ENCODE measurements around the gene NPAS3.

NPAS3 gene

DNA sequence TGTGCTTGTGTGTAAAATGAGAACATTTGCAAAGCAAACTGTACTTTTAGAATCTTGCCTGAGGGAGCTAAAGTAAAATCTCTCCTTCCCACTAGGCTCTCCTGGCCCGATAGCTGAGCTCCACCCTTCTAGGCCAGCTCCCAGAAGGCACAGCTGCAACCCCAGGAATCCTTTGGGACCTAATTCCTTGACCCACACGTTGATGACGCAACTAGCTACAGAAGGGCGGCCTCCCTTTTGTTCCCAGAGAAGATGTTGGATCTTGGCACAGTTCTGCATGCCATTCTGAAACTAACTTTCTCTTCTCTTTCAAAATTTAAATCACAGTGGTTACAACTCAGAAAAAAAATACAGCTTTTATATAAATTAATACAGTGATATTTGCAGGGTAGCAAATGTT, 744.1 kb downstream of the NPAS3 start:
- DNase-seq (ENCODE audit: low read depth), result no peak

DNA sequence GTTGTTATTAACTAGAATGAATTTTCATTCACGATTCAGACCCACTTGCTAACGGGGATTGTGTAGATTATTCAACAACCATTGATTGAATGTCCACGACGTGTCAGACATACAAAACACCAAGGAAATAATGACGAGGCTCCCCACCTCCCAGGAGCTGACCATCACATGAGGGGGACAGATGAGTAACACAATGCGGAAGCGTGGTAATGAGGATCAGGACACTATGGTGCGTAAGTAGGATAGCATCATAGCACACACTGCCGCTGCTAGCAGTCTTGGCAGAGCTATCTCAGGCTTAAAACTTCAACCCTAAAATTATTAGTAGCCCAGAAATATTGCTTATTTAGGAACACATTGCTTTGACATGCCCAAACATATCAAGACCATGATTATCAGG, 746.3 kb downstream of the NPAS3 start:
- no peak for DNase-seq (ENCODE audit: low read depth)

DNA sequence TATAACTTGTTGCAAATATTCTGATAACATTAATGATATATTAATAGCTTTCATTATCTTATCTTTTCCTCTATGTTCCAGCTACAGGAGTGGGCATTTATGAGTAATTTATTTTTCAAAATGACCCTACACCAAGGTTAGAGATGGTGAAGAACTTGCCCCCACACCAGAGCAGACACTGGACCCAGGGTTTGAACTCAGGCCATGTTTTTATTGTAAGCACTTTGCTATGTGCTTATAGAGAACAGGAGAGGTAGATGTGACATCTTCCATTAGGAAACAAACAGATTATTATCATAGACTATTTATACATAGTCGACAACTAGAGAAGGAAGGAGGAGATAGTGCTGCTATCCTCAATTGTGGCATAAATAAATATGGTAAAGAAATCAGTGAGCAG, 747.0 kb downstream of the NPAS3 start:
- no peak for DNase-seq (ENCODE audit: low read depth)

DNA sequence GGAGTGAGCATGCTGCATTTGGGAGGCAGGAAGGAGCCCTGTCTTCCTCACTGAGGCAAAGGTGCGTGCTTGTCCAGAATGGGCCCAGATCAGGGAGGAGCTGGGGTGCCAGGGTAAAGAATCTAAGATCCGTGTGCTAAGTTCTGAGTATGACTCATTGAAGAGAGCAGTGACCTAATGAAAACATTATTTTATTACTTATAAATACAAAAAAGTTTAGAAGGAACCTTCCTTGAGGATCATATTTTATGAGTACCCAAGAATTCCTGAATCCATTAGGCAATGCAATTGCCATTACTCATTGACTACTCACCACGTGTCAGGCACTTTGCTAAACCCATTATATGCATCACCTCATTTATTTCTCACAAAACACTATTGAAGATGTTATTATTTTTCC, 747.5 kb downstream of the NPAS3 start:
- no peak for DNase-seq (ENCODE audit: low read depth)

DNA sequence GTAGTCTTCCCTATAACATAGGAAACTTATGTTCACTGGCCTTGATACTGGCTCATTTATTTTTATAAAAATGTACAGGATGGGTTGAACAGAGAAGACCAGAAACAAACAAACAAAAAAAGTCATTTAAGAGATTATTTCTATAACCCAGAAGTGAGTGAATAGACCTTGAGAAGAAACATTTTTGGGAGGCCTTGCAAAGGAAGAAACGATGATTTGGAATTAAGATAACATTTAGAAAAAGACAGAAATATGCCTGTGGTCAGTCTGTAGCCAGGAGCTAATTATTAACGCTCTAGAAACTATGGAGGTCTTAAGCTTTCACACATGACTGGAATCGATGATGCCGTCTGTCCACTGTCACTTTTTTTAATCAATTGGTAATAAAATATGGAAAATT, 748.2 kb downstream of the NPAS3 start:
- no peak for DNase-seq (ENCODE audit: low read depth)

DNA sequence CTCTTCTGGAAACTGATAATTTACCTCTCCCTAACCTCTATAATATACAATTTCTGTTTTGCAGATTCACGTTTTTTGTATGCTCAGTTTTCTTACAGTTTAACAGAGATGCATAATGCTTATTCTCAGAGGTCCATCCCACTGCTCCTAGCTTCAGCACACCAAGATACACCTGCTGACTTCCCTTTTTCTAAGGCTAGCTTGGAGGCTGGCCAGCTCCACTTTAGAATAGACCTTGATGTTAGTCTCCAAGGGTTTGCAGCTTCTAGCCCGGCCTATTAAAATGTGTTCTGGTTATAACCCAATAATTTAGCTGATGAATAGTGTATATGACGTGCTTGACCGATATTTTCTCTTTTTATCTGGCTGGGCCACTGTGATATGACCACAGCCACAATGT, 751.0 kb downstream of the NPAS3 start:
- DNase-seq (ENCODE audit: low read depth), result no peak

DNA sequence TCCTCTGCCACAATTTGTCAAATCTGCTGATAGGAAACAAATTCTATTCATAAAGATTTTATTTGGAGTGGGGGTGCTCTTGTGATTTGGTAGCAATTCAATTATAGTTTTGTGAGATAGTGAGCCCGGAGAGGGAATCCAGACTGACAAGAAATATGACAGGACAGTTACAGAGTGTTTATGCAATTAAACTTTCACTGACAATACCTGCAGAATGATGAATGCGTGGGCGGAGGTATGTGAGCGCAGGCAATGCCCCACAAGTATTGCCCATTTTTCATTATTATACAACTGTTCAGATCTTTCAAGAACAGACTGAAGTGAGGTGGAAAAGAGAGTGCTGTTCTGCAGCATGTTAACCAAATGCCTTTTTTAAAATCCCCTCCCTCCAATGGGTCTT, 753.2 kb downstream of the NPAS3 start:
- no peak for DNase-seq (ENCODE audit: low read depth)

DNA sequence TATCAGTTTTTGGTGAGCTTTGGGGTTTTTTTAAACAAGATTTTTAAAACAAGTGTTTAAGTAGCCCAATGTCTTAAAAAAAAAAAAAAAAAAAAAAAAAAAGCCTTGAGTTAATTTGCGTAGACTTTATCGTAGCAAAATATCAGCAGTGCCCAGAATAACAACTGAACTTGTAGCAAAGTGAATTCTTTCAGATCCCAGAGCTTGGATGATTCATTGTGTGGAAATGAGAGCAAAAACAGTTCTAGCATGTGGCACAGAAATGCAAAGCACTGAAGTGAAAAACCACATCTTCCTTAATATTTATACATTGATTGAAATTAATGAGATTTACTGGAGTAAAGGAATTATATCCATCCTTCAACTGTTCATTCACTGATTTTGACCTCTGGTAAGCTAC, 754.1 kb downstream of the NPAS3 start:
- no peak for DNase-seq (ENCODE audit: low read depth)

DNA sequence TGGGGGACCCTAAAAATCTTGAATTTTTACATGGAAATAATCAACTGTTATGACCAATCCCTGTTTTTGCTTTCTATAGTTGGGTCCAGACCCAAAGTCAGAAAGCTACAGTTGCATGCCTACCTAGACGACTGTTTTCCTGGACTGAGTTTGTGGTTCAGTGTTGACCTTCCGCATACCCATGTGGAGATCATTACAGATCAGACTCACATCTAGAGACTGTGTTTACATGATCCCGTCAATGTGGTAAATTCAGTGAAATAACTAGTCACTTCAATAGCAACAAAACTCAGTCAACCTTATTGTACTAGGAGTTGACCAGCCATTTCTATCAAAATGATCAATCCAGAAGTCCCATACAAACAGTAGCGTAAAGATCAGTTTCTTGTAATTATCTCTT, 754.6 kb downstream of the NPAS3 start:
- DNase-seq (ENCODE audit: low read depth), result no peak

DNA sequence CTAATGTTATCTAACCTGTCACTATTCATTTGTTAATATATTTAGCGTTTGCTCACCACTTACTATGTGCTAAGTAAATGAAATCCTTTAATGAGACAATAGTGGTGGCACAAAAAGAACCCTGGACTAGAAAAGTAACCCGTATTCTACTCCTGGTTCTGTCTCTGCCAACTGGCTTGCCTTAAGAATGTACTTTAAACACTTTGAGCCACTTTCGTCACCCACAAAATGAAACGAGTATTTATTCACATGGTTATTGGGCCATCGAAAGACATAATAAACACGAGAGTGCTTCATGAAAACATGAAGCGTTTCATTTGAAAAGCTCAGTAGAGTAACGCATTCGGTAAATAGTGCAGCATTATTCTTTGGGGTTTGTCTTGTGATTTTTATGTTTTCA, 757.5 kb downstream of the NPAS3 start:
- no peak for DNase-seq (ENCODE audit: low read depth)

DNA sequence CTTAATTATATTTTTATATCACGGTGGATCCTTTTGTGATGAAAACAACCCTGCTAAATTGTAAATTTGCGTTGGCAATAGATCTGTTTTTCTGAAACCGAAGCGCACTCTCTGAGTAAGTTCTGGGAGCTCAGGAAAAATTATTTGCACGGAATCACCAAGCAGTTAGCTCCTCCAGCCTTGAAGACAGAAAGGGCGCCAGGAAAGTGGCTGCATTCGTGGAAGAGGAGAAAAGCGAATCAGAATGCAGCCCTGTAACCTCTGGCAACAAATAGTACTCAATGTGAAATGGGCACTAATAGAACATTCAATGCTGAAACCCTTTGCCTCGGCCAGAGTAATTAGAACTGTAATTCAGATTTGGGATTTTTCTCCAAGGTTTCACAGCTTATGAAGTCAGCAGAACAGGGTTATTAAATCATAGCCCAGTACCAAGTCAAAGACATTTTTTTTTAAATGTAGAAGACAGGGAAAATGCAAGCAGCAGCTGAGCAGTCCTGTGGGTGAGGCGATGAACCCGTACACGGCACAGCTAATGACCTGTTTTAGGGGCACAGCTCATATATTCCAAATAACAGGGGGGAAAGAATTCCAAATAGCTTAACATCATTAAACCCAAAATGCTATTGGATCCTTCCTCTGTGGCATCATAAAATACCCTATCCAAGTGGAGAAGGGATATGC, 760.8 kb downstream of the NPAS3 start:
- DNase-seq (ENCODE audit: low read depth), result no peak

DNA sequence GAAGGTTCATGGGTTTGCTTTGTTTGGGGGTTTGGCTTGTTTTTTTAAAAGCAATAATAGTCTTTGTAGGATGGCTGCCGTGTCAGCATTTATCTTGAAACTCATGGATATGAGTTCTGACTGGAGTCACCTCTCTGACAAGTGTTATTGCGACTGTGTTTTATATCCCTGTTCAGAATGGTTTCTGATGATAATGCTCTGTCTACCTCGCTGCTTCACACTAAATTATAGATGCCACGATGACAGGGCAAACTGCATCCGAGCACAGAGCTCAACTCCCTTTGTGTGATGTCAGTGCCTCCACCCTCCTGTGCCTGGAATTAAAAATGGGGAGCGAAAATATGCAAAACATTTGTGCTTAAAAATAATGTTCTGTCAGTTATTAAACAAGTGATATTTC, 761.4 kb downstream of the NPAS3 start:
- DNase-seq (ENCODE audit: low read depth), result no peak

DNA sequence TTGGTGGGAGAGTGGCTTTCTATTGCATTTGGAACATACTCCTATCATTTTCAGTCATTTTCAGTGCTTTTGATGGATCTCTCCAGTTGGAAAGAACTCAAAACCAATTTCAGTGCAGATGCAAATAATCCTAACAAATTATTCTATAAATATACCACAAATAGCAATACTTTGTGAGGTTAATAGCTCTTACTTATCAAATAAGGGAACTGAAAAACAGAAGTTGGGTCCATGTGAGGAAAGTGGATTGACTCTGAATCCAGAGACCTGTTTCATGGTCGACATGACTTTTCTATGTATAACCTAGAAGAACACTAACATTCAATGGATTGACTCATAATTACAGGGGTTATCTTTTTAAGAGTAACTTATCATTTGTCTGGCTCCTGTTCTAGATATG, 763.6 kb downstream of the NPAS3 start:
- DNase-seq (ENCODE audit: low read depth), result no peak

DNA sequence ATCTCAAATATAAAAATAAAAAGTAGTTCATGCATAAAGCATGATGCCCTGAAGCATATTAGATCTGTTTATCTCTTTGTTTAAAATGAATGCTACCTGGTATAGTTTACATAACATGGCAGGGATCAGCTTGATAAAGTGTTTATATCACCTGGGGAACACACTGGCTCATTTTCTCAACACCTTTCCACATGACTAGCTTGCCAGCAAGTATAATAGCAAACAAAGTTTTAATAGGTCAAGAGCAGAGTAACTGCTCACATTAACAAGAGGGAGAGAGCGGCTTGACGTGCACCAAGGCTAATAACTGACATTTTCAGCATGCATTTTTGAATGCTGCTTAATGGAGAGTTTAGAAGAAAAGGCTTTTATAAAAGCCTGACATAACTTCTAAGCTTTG, 765.8 kb downstream of the NPAS3 start:
- no peak for DNase-seq (ENCODE audit: low read depth)

DNA sequence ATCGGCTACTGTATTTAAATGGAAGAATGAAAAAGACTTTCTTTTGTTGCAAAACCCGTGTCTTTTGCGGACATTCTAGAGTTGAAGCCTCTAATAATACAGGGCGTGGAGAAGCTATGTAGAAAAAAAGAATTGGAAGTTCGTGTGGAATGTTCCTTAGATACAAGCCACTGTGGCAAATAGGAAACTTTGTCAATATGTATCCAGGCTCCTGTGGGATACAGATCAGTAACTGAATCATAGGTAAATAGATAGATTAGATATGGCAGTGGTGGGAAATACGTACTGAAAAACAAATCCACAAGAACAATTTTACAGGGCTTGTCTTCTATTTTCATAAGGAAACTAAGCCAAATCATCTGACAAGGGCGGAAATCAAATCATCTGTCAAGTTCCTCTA, 766.8 kb downstream of the NPAS3 start:
- DNase-seq (ENCODE audit: low read depth), result no peak

DNA sequence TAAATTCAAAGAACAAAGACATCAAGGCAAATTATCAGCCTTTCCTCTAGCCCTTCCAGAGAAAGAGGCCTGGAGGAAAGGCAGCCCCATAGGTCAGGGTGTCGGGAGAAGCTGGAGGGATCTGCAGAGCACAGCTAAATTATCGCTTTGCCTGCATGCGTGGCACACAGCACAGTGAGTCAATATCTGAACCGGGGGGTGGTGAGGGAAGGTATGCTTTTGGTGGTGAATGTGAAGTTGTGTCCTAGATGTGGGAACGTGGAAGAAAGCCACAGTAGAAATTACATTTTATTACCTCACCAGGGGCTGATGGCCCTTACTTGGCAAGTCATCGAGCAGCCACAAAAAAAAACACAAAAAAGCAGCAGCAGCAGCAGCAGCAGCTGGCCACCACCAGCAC, 769.0 kb downstream of the NPAS3 start:
- no peak for DNase-seq (ENCODE audit: low read depth)

DNA sequence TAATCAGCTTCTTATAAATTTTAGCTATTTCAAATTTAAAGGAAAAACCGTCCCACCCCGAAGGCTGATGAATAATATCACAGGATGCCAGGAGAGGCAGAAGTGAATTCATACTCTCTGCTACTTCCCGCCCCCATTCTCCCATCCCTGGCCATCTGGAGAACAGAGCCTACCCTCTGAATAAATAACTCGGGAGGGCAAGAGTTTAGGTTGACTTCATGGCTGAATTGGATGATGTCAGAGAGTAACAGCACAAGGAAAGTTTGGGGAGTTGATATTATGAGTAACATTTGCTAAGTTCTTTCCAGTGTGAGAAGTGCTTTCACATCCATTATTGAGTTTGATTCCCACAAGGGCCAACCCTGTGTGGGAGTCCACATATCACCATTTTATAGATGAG, 770.6 kb downstream of the NPAS3 start:
- no peak for DNase-seq (ENCODE audit: low read depth)

DNA sequence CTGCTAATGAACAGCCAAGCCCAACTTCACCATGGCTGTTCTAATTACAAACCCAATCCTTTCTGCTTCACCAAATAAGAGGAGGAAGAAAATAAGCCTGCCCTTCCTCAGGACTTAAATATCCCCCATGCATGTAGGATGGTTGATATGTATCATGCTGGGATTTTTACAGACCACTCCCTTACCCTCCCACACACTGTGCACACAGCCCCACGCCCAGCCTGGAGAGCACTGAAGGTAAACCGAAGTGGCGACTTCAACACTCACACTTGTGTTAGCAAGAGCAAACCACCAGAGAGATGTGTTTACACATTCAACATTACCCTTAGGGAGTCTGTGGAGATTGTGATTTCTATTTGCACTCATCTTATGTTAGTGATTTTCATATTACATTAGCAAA, 771.0 kb downstream of the NPAS3 start:
- DNase-seq (ENCODE audit: low read depth), result no peak

DNA sequence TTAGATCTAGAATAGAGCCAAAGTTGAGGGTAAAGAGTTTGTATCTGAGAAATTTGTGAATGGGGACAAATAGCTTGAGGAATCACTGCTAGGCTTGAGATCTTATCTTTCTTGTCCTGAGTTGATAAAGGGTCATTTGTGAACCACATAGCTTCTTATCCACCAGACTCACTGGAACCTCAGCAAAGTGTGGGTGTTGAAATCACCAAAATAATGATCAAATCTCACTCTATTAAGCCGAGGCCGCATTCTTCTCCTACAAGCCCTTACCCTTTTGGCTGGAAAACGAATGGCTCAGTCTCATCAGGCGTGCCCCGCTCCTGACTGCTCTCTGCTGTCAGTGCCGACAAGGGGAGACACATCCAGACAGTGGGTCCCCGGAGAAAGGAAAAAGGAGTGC, 771.6 kb downstream of the NPAS3 start:
- DNase-seq (ENCODE audit: low read depth), result no peak

DNA sequence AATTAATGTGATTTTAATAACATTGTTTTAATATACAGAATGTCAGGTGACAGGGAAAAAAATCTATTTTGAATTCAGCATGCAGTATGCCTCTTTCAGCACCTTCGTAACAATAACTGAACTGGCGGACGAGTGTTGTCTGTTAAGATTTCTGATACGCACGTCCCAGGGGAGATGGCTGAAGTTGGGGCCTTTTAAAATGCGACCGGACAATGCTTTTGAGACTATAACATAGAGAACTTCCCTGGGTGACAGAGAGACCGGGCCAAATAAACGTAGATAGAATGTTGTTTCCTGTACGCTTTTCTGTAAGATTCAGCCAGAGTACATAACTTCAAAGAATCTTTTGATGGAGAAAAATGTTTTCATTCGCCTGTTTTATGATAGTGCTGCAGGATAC, 772.5 kb downstream of the NPAS3 start:
- DNase-seq (ENCODE audit: low read depth), result no peak

DNA sequence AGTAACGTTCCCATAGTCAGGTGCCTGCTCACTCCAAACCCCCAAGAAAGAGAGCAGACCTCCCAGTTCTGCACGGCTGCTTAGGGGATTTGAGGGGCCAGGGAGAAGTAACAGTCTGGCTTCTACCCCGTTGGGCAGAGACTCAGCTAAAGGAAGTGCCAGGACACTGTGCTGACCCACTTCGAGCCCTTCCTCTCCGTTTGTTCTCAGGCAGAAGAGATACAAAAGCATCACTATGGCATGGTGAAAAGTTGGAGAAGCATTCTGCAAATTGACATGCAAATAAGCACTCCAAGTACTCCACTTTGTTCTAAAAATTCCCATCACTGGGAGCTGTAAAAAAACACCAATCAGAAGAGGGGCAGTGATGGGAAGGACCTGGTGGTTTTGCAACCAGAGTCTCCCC, 773.1 kb downstream of the NPAS3 start:
- no peak for DNase-seq (ENCODE audit: low read depth)

DNA sequence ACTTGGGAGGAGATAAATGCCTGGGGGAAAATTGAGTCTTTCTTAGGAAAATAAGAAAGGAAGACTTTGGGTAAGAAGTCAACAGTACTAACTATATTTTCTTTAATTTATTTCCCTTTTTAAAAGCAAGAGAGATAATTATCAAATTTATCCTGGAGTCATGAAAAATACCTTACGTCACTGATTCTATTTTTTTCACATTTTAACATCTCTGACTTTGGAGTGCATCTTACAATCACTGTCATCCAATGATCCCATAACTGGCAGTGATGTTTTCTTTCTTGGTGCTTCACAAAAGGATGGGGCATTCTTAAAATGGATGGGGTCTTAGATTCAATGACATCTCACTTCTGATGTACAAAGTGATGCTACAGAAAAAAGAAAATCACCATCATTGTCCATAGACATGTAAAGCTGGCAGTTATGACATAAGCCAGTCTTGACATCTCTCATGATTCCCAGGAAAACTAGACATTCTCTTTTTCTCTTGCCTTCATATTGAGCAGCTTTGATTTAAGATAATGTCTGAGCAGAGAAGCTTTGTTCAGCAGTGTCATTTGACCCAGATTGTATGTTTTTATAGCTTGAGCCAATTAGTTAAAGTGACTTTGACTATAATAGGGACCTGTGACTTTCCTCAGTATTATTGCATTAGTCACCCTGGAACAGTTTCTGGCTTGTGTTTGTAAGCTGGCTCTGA, 776.0 kb downstream of the NPAS3 start:
- no peak for DNase-seq (ENCODE audit: low read depth)

DNA sequence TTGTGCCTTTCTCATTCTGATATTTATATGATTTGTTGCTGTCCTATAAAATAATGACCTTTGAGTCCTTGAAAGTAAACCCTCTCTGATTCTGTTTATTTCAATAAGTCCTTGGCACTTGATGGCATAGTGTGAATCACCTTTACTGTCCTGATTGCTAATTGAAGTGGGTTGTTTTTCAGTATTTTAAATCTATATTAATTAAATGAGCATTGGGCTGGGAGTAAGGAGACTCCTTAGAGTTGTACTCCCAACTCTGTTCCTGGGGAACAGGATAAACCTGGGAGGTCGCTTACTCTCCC, 776.5 kb downstream of the NPAS3 start:
- DNase-seq (ENCODE audit: low read depth), result no peak

DNA sequence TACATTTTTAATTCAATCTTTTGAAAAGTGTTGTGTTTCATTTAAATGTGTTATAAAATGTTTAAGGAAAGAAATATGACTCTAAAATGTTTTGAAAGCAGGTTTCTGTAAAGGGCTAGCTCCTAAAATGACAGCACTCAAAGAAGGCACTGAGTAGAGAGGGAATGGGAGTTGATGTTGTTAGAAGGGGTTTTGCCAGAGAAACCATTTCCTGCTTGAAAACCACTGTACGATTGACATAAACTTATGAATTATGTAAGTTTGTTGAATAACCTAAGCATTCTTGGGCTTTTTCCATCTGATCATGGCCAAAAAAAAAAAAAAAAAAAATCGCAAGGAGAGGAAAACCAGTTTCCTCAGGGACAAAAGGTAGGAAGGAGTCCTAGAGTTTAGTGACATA, 778.2 kb downstream of the NPAS3 start:
- no peak for DNase-seq (ENCODE audit: low read depth)
